Measurements from ENCODE around the gene SERPINH1.

GRCh38 chr11:75534259-75535069 is 27.6 kb upstream of the SERPINH1 start:
- no peak for TF ChIP-seq CTCF (conservative IDR thresholded peaks at IDR 0.05; ENCODE audit: low read length)
- no peak for TF ChIP-seq EZH2phosphoT487 (IDR thresholded peaks at IDR 0.05; ENCODE audit: borderline replicate concordance)

All from Loucy (cell line).